ENCODE data around the gene LTBP4.
"Not testable (repeated sequence)": the region's sequence is repeated elsewhere in the genome, so short reads cannot be mapped to it uniquely, and the experiment has no call there.

Gene LTBP4

GRCh38 chr19:40576151-40576584, 25.0 kb upstream of the LTBP4 start:
- no peak for DNase-seq

DNA sequence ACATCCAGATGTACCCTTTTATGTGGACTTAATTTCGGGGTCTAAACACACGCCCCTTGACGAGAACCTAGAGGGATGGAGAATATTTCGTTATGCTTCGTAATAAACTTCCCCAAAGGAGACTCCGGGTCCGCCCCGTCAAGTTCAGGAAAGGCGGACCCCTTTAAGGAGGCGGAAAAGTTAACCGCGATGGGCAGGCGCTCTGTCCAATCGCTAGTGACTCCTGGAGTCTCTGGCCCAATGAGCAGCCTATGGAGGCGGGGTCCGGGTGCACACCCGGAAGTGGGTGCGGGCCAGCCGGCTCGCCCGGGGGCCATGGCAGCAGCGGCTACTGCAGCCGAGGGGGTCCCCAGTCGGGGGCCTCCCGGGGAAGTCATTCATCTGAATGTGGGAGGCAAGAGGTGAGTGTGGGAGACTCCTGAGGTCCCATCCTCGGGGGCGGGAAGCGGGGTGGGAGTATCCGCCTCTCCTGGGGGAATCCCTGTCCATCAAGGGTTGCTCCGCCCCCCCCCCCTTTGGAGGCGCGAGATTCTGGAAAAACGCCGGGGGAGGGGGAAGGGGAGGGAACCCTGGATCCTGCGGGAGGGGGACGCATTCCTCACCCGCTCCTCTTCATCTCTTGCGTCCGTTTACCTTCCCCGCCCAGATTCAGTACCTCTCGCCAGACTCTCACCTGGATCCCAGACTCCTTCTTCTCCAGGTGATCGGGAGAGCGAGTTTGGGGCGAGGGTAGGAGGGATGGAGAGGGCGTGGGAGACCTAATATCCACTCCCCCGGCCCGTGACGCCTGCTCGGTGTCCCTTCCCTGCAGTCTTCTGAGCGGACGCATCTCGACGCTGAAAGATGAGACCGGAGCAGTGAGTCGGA, 24.4 kb upstream of the LTBP4 start, which contains the start of gene SHKBP1:
TSS of gene SHKBP1 (plus strand) at position 289 of the 867 bp plus-strand sequence. CDS start at position 316, 27 bp downstream.
- peak; percentile 98 for DNase-seq

DNA sequence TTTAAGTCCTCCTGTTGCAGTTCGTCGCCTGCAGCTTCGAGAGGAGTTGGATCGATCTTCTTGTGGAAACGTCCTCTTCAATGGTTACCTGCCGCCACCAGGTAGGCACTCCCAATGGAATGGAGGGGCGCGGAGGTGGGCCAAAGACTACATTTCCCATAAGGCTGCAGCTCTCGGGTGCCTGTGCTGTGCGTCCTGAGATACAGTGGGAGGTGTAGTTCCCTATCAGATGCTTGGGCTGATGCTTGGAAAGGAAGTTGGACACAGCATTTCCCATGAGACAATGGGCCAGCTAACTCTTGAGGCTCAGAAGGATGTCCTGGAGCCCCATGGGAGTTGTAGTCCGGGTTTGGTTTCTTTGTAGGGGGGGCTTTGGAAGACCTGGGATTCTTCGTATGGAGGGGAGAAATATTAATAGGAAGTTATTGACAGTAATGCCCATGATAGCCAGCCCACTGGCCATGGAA, 22.7 kb upstream of the LTBP4 start:
- DNase-seq: peak; percentile 87

DNA sequence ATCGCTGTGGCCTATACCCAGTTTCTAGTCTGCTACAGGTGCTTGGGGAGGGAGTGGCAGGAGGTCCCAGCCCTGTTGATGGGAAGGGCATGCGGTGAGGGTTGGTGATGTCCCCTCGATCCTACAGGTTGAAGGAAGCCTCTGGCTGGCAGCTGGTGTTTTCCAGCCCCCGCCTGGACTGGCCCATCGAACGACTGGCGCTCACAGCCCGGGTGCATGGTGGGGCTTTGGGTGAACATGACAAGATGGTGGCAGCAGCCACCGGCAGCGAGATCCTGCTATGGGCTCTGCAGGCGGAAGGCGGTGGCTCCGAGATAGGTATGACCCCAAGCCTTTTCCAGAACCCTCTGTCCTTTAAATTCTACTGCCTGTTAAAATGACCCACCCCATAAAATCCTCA, 20.6 kb upstream of the LTBP4 start:
- DNase-seq: no peak

- DNase-seq: no peak
Observed at GRCh38 chr19:40581531-40581930, 19.6 kb upstream of the LTBP4 start.

DNA sequence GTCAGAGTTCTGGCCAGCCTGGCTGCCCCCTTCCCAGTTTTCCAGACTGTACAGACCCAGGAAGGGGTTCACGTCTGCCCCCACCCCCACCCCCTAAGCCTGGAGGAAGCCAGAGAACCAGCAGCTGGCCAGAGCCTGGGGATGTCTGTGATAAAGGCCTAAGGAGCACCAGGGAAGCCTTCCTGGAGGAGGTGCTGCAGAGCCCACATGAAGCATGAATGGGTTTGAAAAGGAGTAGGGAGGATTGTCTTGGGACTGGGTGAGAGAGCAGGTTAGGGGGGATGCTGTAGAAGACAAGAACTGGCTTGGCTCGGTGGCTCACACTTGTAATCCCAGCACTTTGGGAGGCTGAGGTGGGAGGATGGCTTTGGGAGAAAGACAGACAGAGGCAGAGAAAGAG, 18.7 kb upstream of the LTBP4 start:
- no peak for DNase-seq

- no peak for DNase-seq
Observed at GRCh38 chr19:40583283-40583682, 17.9 kb upstream of the LTBP4 start.

DNA sequence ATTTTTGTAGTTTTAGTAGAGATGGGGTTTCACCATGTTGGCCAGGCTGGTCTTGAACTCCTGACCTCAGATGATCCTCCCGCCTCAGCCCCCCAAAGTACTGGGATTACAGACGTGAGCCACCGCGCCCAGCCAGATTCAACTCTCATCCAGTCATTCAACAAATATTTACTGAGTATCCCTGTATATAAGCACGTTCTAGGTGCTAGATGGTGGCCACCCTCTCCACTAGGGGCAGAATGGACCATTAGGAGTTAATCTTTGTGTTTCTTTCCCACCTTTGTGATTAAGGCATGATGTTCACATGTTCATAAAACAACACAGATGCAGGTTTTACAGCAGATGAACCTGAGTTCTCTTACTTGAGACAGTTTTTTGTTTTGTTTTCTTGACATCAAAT, 17.2 kb upstream of the LTBP4 start:
- DNase-seq: no peak

DNA sequence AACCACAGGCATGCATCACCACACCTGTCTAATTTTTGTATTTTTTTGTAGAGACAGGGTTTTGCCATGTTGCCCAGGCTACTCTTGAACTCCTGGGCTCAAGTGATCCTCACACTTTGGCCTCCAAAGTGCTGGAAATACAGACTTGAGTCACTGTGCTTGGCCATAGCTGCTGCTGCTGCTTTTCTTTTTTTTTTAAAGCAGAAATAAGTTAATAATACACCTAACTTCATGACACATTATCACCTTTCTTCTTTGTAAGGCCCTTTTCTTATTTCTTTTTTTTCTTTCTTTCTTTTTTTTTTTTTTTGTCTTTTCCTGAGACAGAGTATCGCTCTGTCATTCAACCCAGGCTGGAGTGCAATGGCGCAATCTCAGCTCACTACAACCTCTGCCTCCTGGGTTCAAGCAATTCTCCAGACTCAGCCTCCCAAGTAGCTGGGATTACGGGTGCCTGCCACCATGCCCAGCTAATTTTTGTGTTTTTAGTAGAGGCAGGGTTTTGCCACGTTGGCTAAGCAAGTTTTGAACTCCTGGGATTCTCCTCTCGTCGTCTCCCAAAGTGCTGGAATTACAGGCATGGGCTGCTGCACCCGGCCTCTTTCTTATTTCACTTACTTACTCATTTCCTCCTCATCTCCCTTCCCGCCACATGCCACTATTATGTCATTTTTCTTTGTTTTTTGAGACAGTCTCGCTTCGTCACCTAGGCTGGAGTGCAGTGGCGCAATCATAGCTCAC, 15.8 kb upstream of the LTBP4 start:
- peak; percentile 92 for DNase-seq

DNA sequence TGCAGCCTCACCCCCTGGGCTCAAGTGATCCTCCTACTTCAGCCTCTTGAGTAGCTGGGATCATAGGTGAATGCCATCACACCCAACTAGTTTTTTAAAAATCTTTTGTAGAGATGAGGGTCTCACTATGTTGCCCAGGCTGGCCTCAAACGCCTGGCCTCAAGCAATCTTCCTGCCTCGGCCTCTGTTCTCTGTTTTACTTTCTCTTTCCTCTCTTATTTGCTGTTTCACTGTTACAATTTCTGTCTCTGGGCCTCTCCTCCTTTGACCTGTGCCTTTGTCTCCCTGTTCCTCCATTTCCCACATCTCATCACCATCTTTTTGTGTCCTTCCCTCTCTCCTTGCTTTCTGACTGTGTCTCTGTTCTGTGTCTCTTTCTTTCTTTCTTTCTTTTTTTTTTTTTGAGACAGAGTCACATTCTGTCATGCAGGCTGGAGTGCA, 15.2 kb upstream of the LTBP4 start:
- DNase-seq: no peak

DNA sequence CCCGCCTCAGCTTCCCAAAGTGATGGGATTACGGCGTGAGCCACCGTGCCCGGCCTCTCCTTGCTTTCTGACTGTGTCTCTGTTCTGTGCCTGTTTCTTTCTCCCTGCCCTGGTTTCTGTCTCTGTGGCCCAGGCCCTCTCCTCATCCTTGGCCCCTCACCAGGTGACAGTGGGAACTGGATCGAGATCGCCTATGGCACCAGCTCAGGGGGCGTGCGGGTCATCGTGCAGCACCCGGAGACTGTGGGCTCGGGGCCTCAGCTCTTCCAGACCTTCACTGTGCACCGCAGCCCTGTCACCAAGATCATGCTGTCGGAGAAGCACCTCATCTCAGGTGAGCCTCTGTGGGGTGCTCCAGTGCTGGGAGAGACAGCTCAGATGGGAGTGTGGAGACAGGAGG, 14.6 kb upstream of the LTBP4 start:
- no peak for DNase-seq

DNA sequence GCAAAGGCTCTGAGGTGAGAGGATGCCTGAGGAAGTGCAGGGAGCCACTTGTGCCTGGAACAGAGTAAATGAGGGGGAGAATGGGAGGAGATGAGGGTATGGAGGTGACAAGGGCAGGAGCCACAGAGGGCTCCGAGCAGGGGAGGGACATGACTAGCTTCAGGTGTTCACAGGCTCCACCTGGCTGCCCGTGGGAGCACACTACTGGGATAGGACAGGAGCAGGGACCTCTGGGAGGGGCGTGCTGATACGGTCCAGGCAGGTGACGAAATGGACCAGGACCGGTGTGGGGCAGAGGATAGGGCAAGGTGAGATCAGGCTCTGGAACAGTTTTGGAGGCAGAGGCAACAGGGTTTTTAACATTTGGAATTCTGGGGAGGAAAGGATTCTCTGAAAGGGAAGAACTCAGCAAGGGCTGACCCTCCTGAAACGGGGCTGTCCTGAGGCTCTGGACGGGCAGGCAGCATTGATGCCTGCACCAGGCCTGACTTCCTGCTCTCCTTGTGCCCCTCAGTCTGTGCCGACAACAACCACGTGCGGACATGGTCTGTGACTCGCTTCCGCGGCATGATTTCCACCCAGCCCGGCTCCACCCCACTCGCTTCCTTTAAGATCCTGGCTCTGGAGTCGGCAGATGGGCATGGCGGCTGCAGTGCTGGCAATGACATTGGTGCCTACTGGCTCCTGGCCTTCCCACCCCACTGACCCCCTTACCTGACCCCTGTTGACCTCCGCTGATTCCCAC, 12.9 kb upstream of the LTBP4 start:
- DNase-seq: no peak

DNA sequence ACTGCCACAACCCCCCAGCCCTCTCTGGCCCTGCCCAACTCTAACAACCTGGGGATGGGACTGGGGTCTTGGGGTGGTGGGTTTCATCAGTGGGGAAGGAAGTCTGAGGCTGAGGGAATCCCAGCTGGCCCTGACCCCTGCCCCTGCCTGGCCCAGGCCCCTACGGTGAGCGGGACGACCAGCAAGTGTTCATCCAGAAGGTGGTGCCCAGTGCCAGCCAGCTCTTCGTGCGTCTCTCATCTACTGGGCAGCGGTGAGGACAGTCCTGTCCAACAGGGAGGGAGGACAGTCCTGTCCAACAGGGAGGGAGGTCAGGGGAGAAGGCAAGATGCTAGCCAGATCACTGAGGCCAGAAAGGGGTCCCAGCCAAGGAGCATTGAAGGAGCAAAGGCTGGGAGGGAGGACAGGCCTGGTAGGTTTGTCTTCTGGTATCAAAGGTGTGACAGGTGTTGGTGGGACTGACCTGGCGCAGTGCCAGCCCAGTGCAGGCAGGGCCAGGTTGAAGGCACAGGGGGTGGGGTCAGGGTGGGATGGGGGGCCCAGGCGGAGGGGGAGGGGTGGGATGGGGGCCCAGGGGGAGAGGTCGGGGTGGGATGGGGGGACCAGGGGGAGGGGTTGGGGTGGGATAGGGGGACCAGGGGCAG, 12.1 kb upstream of the LTBP4 start:
- no peak for DNase-seq

- no peak for DNase-seq
Observed at GRCh38 chr19:40589591-40590429, 11.4 kb upstream of the LTBP4 start.

DNA sequence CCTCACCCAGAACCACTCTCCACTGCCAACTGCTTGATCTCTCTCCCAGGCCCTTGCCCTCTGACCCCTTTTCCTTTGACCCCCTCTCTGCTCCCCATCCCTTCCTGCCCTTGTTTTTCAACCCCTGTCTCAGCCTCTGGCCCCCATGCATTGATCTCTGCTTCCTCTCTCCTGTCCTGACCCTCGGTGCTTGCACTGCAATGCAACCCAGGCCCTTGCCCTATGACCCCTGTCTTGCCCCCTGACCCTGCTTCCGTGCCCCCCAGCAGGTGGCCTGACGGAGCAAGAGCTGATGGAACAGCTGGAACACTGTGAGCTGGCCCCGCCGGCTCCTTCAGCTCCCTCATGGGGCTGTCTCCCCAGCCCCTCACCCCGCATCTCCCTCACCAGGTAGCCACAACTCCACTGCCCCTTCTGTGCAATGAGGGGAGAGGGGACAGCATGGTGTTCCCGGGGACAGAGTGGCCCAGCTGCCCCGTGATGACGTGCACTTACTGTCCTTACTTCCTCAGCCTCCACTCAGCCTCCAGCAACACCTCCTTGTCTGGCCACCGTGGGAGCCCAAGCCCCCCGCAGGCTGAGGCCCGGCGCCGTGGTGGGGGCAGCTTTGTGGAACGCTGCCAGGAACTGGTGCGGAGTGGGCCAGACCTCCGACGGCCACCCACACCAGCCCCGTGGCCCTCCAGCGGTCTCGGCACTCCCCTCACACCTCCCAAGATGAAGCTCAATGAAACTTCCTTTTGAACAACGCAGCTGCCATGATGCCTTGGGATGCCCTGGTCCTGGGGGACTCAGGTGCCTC, 10.5 kb upstream of the LTBP4 start:
- DNase-seq: no peak

GRCh38 chr19:40591724-40592123, 9.4 kb upstream of the LTBP4 start:
- not testable (repeated sequence) for DNase-seq

DNA sequence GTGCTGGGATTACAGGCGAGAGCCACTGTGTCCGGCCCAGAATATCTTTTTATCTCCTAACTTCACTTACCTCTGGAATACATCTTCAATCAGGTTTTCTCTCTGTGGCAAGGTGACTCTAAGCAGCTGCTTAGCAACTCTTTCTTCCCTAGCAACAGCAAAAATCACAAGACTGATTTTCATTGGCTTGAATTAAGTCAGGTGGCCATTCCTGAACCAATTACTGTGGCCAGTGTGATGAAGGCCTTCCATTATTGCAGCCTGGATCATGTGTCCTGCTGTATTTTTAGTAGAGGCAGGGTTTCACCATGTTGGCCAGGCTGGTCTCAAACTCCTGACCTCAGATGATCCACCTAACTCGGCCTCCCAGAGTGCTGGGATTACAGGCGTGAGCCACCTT, 9.0 kb upstream of the LTBP4 start:
- peak; percentile 81 for DNase-seq

DNA sequence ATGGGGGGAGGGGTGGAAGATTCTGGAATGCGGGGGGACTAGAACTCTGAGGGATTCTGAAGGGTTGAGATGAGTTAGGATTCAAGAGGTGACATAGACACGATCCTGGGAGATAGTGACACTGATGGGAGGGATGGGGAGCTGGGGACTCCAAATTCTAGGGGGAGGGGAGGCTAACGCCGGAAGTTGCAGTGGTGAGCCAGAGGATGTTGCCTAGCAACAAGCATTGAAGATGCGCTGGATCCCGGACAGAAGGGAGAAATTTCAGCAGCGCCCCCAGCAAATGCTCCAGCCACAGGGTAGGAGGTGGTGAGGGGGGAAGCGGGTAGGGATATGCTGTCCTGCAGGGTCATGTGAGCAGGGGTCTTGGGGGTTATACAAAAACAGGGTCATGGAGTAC, 6.9 kb upstream of the LTBP4 start:
- peak; percentile 17 for DNase-seq

DNA sequence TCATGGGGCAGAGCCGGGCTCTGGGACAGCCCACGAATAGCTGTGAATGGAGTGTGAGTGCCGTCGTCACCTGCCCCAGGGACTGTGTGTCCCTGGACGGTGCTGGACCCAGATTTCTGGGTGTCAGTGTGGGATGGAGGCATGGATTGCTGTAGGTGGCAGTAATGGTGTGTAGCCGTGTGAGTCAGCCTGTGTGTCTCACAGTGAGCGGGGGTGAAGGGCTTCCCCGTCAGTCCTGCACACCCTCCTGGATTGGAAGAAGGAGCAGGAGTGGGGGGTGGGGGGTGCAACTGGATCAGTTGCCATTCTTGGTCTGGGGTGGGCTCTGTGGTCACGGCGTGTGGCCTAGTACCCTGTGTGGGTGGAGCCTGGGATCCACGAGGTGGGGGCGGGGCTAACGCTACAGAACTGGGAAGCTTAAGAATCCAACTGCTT, 6.5 kb upstream of the LTBP4 start:
- no peak for DNase-seq

GRCh38 chr19:40596608-40597328, 4.4 kb upstream of the LTBP4 start:
- DNase-seq: no peak
